Measurements from ENCODE around the gene SNX27.

The SNX27 gene

GRCh38 chr1:151606857-151607256 is 5.0 kb upstream of the SNX27 start:
- peak overlapping the region; percentile 20 for H3K27ac ChIP-seq (ENCODE audit: poor library complexity, severe bottlenecking)
- peaks cover 24% of the 10 kb centered on the region for H3K4me1 ChIP-seq (ENCODE audit: insufficient read depth, poor library complexity, severe bottlenecking)
- ATAC-seq (ENCODE audit: low read depth): no peak
- no peak for TF ChIP-seq CTCF (IDR thresholded peaks at IDR 0.05; ENCODE audit: poor library complexity, severe bottlenecking)
- no peak overlapping the region for H3K4me3 ChIP-seq (ENCODE audit: severe bottlenecking)
- H3K27me3 ChIP-seq (ENCODE audit: insufficient read depth, poor library complexity, severe bottlenecking): no peaks in the 10 kb centered on the region
- H3K9me3 ChIP-seq (ENCODE audit: severe bottlenecking): no peaks in the 10 kb centered on the region
- no peaks in the 10 kb centered on the region for H3K36me3 ChIP-seq (ENCODE audit: low read depth)
- no peak for DNase-seq (ENCODE audit: low spot score)

GRCh38 chr1:151610142-151610541 is 1.7 kb upstream of the SNX27 start:
- peaks cover 29% of the 10 kb centered on the region for H3K4me1 ChIP-seq (ENCODE audit: insufficient read depth, poor library complexity, severe bottlenecking)
- DNase-seq (ENCODE audit: low spot score): no peak
- no peaks in the 10 kb centered on the region for H3K36me3 ChIP-seq (ENCODE audit: low read depth)
- no peak for TF ChIP-seq CTCF (IDR thresholded peaks at IDR 0.05; ENCODE audit: poor library complexity, severe bottlenecking)
- H3K27ac ChIP-seq (ENCODE audit: poor library complexity, severe bottlenecking): no peak overlapping the region
- ATAC-seq (ENCODE audit: low read depth): no peak
- H3K27me3 ChIP-seq (ENCODE audit: insufficient read depth, poor library complexity, severe bottlenecking): no peaks in the 10 kb centered on the region
- H3K4me3 ChIP-seq (ENCODE audit: severe bottlenecking): no peak overlapping the region
- H3K9me3 ChIP-seq (ENCODE audit: severe bottlenecking): no peaks in the 10 kb centered on the region

GRCh38 chr1:151611288-151611790 is 511 bp upstream of the SNX27 start:
- peak; percentile 6; the same call in 2 of the 3 replicates for ATAC-seq (ENCODE audit: low read depth)
- Histone ChIP-seq H3K27me3 (ENCODE audit: insufficient read depth, poor library complexity, severe bottlenecking) (no peaks in the 10 kb centered on the region), H3K4me3 (ENCODE audit: severe bottlenecking) (peak overlapping the region; percentile 78), H3K9me3 (ENCODE audit: severe bottlenecking) (no peaks in the 10 kb centered on the region), H3K27ac (ENCODE audit: poor library complexity, severe bottlenecking) (peak overlapping the region; percentile 67), H3K36me3 (ENCODE audit: low read depth) (no peaks in the 10 kb centered on the region), H3K4me1 (ENCODE audit: insufficient read depth, poor library complexity, severe bottlenecking) (peaks cover 35% of the 10 kb centered on the region)
- no peak for TF ChIP-seq CTCF (IDR thresholded peaks at IDR 0.05; ENCODE audit: poor library complexity, severe bottlenecking)
- no peak for DNase-seq (ENCODE audit: low spot score)

- H3K27me3 ChIP-seq (ENCODE audit: insufficient read depth, poor library complexity, severe bottlenecking): no peaks in the 10 kb centered on the region
- H3K27ac ChIP-seq (ENCODE audit: poor library complexity, severe bottlenecking): peak overlapping the region; percentile 67
- H3K4me3 ChIP-seq (ENCODE audit: severe bottlenecking): peak overlapping the region; percentile 78
- ATAC-seq (ENCODE audit: low read depth) (peak; percentile 28; the same call in 2 of the 3 replicates), DNase-seq (ENCODE audit: low spot score) (no peak)
- no peak for TF ChIP-seq CTCF (IDR thresholded peaks at IDR 0.05; ENCODE audit: poor library complexity, severe bottlenecking)
- no peaks in the 10 kb centered on the region for H3K9me3 ChIP-seq (ENCODE audit: severe bottlenecking)
- peaks cover 38% of the 10 kb centered on the region for H3K4me1 ChIP-seq (ENCODE audit: insufficient read depth, poor library complexity, severe bottlenecking)
- no peaks in the 10 kb centered on the region for H3K36me3 ChIP-seq (ENCODE audit: low read depth)
Measured at GRCh38 chr1:151612501-151613281, 841 bp downstream of the SNX27 start.

GRCh38 chr1:151613282-151613780 is 1.5 kb downstream of the SNX27 start:
- H3K9me3 ChIP-seq (ENCODE audit: severe bottlenecking): no peaks in the 10 kb centered on the region
- H3K4me1 ChIP-seq (ENCODE audit: insufficient read depth, poor library complexity, severe bottlenecking): peaks cover 35% of the 10 kb centered on the region
- no peaks in the 10 kb centered on the region for H3K27me3 ChIP-seq (ENCODE audit: insufficient read depth, poor library complexity, severe bottlenecking)
- TF ChIP-seq CTCF (IDR thresholded peaks at IDR 0.05; ENCODE audit: poor library complexity, severe bottlenecking): no peak
- peak overlapping the region; percentile 78 for H3K4me3 ChIP-seq (ENCODE audit: severe bottlenecking)
- DNase-seq (ENCODE audit: low spot score) (no peak), ATAC-seq (ENCODE audit: low read depth) (no peak)
- H3K27ac ChIP-seq (ENCODE audit: poor library complexity, severe bottlenecking): peak overlapping the region; percentile 67
- no peaks in the 10 kb centered on the region for H3K36me3 ChIP-seq (ENCODE audit: low read depth)

All from RWPE2 (cell line).